Measurements from ENCODE around the gene CLSTN2.
A peak's percentile ranks its signal among the peaks of the same experiment; 100 is the strongest.

The CLSTN2 gene

GRCh38 chr3:140430494-140430893 is 495.5 kb downstream of the CLSTN2 start:
- no peak for DNase-seq (ENCODE audit: low spot score)
- no peak for TF ChIP-seq CTCF (IDR thresholded peaks at IDR 0.05)
- no peak overlapping the region for H3K27ac ChIP-seq
- no peak overlapping the region for H3K4me3 ChIP-seq

- TF ChIP-seq CTCF (IDR thresholded peaks at IDR 0.05), result no peak
- no peak for DNase-seq (ENCODE audit: low spot score)
- Histone ChIP-seq H3K27ac (no peak overlapping the region), H3K4me3 (no peak overlapping the region)
Measured at GRCh38 chr3:140432229-140432669, 497.3 kb downstream of the CLSTN2 start.

- TF ChIP-seq CTCF (IDR thresholded peaks at IDR 0.05), result no peak
- no peak overlapping the region for H3K27ac ChIP-seq
- H3K4me3 ChIP-seq, result no peak overlapping the region
- no peak for DNase-seq (ENCODE audit: low spot score)
Measured at GRCh38 chr3:140433431-140433830, 498.4 kb downstream of the CLSTN2 start.

GRCh38 chr3:140434261-140434905 is 499.4 kb downstream of the CLSTN2 start:
- no peak for TF ChIP-seq CTCF (IDR thresholded peaks at IDR 0.05)
- peak; percentile 26 for DNase-seq (ENCODE audit: low spot score)
- no peak overlapping the region for H3K27ac ChIP-seq

GRCh38 chr3:140436421-140436820 is 501.4 kb downstream of the CLSTN2 start:
- no peak for DNase-seq (ENCODE audit: low spot score)
- H3K4me3 ChIP-seq, result no peak overlapping the region
- no peak for TF ChIP-seq CTCF (IDR thresholded peaks at IDR 0.05)
- H3K27ac ChIP-seq, result no peak overlapping the region

More at GRCh38 chr3:140434261-140434905, 499.4 kb downstream of the CLSTN2 start:
- H3K4me3 ChIP-seq, result no peak overlapping the region

GRCh38 chr3:140438736-140439470 is 503.9 kb downstream of the CLSTN2 start:
- no peak for TF ChIP-seq CTCF (IDR thresholded peaks at IDR 0.05)
- no peak overlapping the region for H3K4me3 ChIP-seq
- no peak overlapping the region for H3K27ac ChIP-seq
- DNase-seq (ENCODE audit: low spot score), result no peak

- H3K4me3 ChIP-seq, result no peak overlapping the region
- no peak overlapping the region for H3K27ac ChIP-seq
- no peak for DNase-seq (ENCODE audit: low spot score)
- no peak for TF ChIP-seq CTCF (IDR thresholded peaks at IDR 0.05)
Measured at GRCh38 chr3:140439527-140439926, 504.5 kb downstream of the CLSTN2 start.

Measured in coronary artery (tissue), 2 donors.